Parathyroid adenoma (tissue), 2 donors: Measurements from ENCODE around the gene WDR77.

Experiments used
- H2AFZ ChIP-seq: fragments of 300-600 bp; sonication (generic); one replicate; pipeline ENCODE4 v1.7.0; 2017; ENCODE audit warnings: antibody characterized with exemption, mild to moderate bottlenecking
- H3K27ac ChIP-seq: fragments of 300-600 bp; sonication (generic); one replicate; pipeline ENCODE4 v1.7.0; 2017
- H3K27me3 ChIP-seq: fragments of 300-600 bp; sonication (generic); one replicate; pipeline ENCODE4 v1.7.0; 2017; ENCODE audit warnings: low read length; ENCODE audit not compliant: control insufficient read depth, insufficient read depth
- H3K36me3 ChIP-seq: fragments of 300-600 bp; sonication (generic); one replicate; pipeline ENCODE4 v1.7.0; 2017; ENCODE audit warnings: low read length; ENCODE audit not compliant: control insufficient read depth, insufficient read depth
- H3K4me1 ChIP-seq: fragments of 300-600 bp; sonication (generic); one replicate; pipeline ENCODE4 v1.7.0; 2017; ENCODE audit warnings: control low read depth
- H3K4me2 ChIP-seq: fragments of 300-600 bp; sonication (generic); one replicate; pipeline ENCODE4 v1.7.0; 2017; ENCODE audit warnings: low read length
- H3K4me3 ChIP-seq: fragments of 300-600 bp; sonication (generic); one replicate; pipeline ENCODE4 v1.7.0; 2017; ENCODE audit warnings: low read depth, low read length
- H3K79me2 ChIP-seq: fragments of 300-600 bp; sonication (generic); one replicate; pipeline ENCODE4 v1.7.0; 2017; ENCODE audit warnings: control low read depth
- H3K9ac ChIP-seq: fragments of 300-600 bp; sonication (generic); one replicate; pipeline ENCODE4 v1.7.0; 2017; ENCODE audit warnings: mild to moderate bottlenecking
- H3K9me3 ChIP-seq: fragments of 300-600 bp; sonication (generic); one replicate; pipeline ENCODE4 v1.7.0; 2017; ENCODE audit warnings: low read length; ENCODE audit not compliant: control insufficient read depth
- CTCF ChIP-seq: fragments of 300-600 bp; sonication (generic); IDR thresholded peaks from one replicate; pipeline ENCODE4 v1.7.0; 2017; ENCODE audit warnings: antibody characterized with exemption, mild to moderate bottlenecking
- donor health status: primary hyperparathyroidism.

Gene WDR77

DNA sequence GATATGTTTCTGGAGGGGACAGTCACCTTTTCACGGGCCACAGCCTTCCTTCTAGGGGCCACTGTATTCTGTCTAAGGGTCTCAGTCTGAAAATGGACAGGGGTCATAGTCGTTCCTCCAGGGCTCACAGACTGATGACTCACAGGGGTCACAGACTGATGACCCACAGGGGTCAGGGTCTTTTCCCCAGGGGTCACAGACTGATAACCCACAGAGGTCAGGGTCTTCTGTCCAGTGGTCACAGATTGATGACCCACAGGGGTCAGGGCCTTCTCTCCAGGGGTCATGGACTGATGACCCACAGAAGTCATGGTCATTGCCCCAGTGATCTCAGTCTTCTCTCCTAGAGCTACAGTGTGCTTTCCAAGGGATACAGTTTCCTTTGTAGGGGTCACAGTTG, 34.3 kb downstream of the WDR77 start:
- Histone ChIP-seq H3K4me2 (no peak overlapping the region), H3K9me3 (no peaks in the 10 kb centered on the region), H3K4me3 (no peak overlapping the region), H3K27me3 (no peaks in the 10 kb centered on the region), H3K9ac (no peak overlapping the region), H3K36me3 (no peaks in the 10 kb centered on the region), H3K79me2 (no peaks in the 10 kb centered on the region), H3K27ac (no peak overlapping the region), H3K4me1 (no peaks in the 10 kb centered on the region), H2AFZ (no peak overlapping the region)
- TF ChIP-seq CTCF = no peak

DNA sequence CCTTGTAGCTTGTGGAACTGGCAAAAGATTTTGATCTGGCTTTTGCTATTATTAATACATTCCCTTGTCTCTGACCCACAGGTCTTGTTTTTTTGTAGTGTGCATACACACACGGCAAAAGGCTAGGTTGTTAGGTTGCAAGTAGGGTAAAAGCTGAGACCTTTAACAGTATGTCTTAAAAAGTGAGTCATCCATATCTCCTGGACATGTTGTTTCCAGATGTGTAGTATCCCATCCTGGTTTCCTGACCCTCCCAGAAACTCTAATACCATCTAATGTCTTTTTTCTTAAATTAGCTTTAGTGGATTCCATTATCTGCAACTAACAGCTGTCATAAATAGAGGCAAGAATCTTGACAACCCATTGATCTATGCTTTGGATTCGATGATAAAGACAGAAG, 36.2 kb downstream of the WDR77 start:
- Histone ChIP-seq H3K79me2 (no peaks in the 10 kb centered on the region), H3K4me1 (no peaks in the 10 kb centered on the region)
- TF ChIP-seq CTCF = no peak

GRCh38 chr1:111407301-111407700, 41.8 kb downstream of the WDR77 start:
- Histone ChIP-seq H3K79me2 (no peaks in the 10 kb centered on the region), H3K9ac (no peak overlapping the region), H3K4me1 (no peaks in the 10 kb centered on the region), H3K27me3 (no peaks in the 10 kb centered on the region), H3K27ac (no peak overlapping the region), H3K4me2 (no peak overlapping the region), H2AFZ (no peak overlapping the region), H3K4me3 (no peak overlapping the region), H3K36me3 (no peaks in the 10 kb centered on the region), H3K9me3 (no peaks in the 10 kb centered on the region)
- TF ChIP-seq CTCF = no peak

More for the DNA sequence above, 36.2 kb downstream of the WDR77 start:
- no peaks in the 10 kb centered on the region for H3K27me3 ChIP-seq
- H3K9me3 ChIP-seq = no peaks in the 10 kb centered on the region
- H3K9ac ChIP-seq = no peak overlapping the region
- no peak overlapping the region for H3K27ac ChIP-seq
- no peaks in the 10 kb centered on the region for H3K36me3 ChIP-seq
- H2AFZ ChIP-seq = no peak overlapping the region
- H3K4me2 ChIP-seq = no peak overlapping the region
- no peak overlapping the region for H3K4me3 ChIP-seq

DNA sequence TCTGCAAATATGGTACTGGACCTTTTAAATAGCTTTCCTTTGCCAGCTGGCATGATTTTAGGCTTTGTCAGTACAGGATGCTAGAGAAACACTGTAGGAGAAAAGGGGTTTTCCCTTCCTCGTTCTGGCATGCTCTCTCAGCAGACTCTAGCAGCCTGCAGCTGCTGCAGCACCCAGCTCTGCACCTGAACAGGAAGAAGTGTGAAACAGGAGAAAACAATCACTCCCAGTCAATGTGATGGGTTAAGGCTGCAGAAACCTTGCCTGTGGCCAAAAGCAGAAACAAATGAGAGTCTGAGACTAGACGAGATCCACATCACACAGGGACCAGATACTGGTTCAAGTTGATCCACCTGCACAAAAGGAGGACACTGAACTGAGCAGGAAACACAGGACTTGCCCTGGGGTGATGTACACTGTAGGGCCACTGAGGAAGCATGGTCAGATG, 42.7 kb downstream of the WDR77 start:
- Histone ChIP-seq H3K9me3 (no peaks in the 10 kb centered on the region), H3K9ac (no peak overlapping the region), H2AFZ (no peak overlapping the region), H3K27me3 (no peaks in the 10 kb centered on the region), H3K4me2 (no peak overlapping the region), H3K79me2 (no peaks in the 10 kb centered on the region), H3K4me3 (no peak overlapping the region), H3K4me1 (no peaks in the 10 kb centered on the region), H3K36me3 (no peaks in the 10 kb centered on the region), H3K27ac (no peak overlapping the region)
- TF ChIP-seq CTCF = no peak

DNA sequence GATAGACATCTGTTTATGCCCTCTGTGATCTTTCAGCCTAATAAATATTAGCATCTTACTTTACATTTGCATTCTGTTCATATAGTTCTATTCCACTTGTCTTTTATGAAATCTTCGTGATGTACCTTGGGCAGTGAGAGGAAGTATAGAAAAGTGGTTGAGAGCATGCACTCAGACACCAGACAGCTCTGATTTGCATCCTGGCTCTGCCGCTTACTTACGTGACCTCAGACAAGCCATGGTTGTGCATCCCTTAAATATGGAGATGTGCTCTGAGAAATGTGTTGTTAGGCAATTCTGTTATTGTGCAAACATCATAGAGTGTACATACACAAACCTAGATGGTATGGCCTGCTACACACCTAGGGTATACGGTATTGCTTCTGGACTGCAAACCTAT, 44.5 kb downstream of the WDR77 start:
- Histone ChIP-seq H3K36me3 (no peaks in the 10 kb centered on the region), H3K9me3 (no peaks in the 10 kb centered on the region), H3K4me1 (no peaks in the 10 kb centered on the region), H3K4me2 (no peak overlapping the region), H3K4me3 (no peak overlapping the region), H2AFZ (no peak overlapping the region), H3K27ac (no peak overlapping the region), H3K27me3 (no peaks in the 10 kb centered on the region), H3K9ac (no peak overlapping the region), H3K79me2 (no peaks in the 10 kb centered on the region)
- no peak for TF ChIP-seq CTCF
